GM12891 (cell line): ENCODE measurements around the gene UBE2D3.

Experiments used
- POLR2A ChIP-seq: IDR thresholded peaks from 2 replicates; pipeline ENCODE4 v1.6.1; 2011; ENCODE audit warnings: low read depth, low read length, control low read depth
- POLR2AphosphoS5 ChIP-seq: IDR thresholded peaks from 2 replicates; pipeline ENCODE4 v1.6.1; 2011; ENCODE audit warnings: low read depth, low read length, control low read depth
- POU2F2 ChIP-seq: IDR thresholded peaks from 2 replicates; pipeline ENCODE4 v1.6.1; 2011; ENCODE audit warnings: low read depth, mild to moderate bottlenecking, control low read depth, low read length, moderate library complexity
- SPI1 ChIP-seq: IDR thresholded peaks from 2 replicates; pipeline ENCODE4 v1.6.1; 2011; ENCODE audit warnings: low read depth, low read length, control low read depth
- TAF1 ChIP-seq: IDR thresholded peaks from 2 replicates; pipeline ENCODE4 v1.6.1; 2011; ENCODE audit warnings: low read depth, low read length, control low read depth

DNA sequence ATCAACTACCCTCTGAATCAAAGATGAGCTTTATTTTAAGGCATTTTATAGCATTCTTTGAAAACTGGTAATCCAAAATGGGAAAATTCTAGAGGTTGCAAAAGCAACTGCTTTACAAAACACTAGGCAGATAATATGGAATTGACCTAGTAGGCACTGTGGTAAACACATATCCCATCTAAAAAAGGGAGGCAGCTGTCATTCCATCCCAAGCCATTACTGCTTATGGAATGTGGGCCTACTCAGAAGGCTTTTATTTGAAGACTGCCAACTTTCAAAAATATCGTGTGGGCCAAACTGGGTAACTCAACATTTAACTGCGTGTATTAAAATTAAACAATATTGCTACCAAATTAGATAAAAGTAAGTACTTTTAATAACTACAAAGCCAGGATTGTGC, 19.3 kb downstream of the UBE2D3 start:
- no peak for TF ChIP-seq POLR2A
- no peak for TF ChIP-seq TAF1
- TF ChIP-seq POLR2AphosphoS5: no peak
- no peak for TF ChIP-seq SPI1
- TF ChIP-seq POU2F2: no peak
